GM19324 (cell line): ENCODE data around the gene DBNDD2.

Experiments used
- ATAC-seq: cut with Tn5 transposase; IDR thresholded peaks from one replicate; pipeline ENCODE4 v1.9.1; 2021; ENCODE audit warnings: mild to moderate bottlenecking, moderate library complexity; ENCODE audit not compliant: unreplicated experiment, low FRiP score

The DBNDD2 gene

GRCh38 chr20:45407783-45408645, at the start of gene DBNDD2:
Gene DBNDD2, plus strand, starts transcription at chr20:45408289. Its CDS starts 179 bp downstream, at chr20:45408468.
- ATAC-seq, result no peak

- no peak for ATAC-seq
Measured at GRCh38 chr20:45359069-45359405, 49.1 kb upstream of the DBNDD2 start.

- no peak for ATAC-seq
Measured at GRCh38 chr20:45359406-45360148, 48.5 kb upstream of the DBNDD2 start.

GRCh38 chr20:45361793-45362192, 46.3 kb upstream of the DBNDD2 start:
- ATAC-seq, result no peak

- ATAC-seq, result peak; percentile 91
Measured at GRCh38 chr20:45362804-45363610, 45.1 kb upstream of the DBNDD2 start, which contains the start of gene SYS1. Gene SYS1, plus strand, starts transcription at chr20:45363156. Its CDS starts 376 bp downstream, at chr20:45363532.

GRCh38 chr20:45363611-45364492, 44.2 kb upstream of the DBNDD2 start:
- ATAC-seq, result no peak

GRCh38 chr20:45365444-45365970, 42.6 kb upstream of the DBNDD2 start:
- no peak for ATAC-seq

- ATAC-seq, result no peak
Measured at GRCh38 chr20:45366192-45366591, 41.9 kb upstream of the DBNDD2 start.

- ATAC-seq, result no peak
Measured at GRCh38 chr20:45366631-45367030, 41.5 kb upstream of the DBNDD2 start.

GRCh38 chr20:45367126-45367525, 41.0 kb upstream of the DBNDD2 start:
- no peak for ATAC-seq

- ATAC-seq, result peak; percentile 81
Measured at GRCh38 chr20:45368221-45368980, 39.7 kb upstream of the DBNDD2 start.

- ATAC-seq, result no peak
Measured at GRCh38 chr20:45370571-45371160, 37.4 kb upstream of the DBNDD2 start.

GRCh38 chr20:45372241-45372640, 35.8 kb upstream of the DBNDD2 start:
- no peak for ATAC-seq

GRCh38 chr20:45372646-45373352, 35.3 kb upstream of the DBNDD2 start:
- no peak for ATAC-seq

GRCh38 chr20:45373353-45374100, 34.6 kb upstream of the DBNDD2 start:
- peak; percentile 71 for ATAC-seq

- ATAC-seq, result no peak
Measured at GRCh38 chr20:45374101-45374467, 34.0 kb upstream of the DBNDD2 start.

GRCh38 chr20:45374966-45375365, 33.1 kb upstream of the DBNDD2 start:
- ATAC-seq, result no peak
